ENCODE results near the gene SRPX.

GRCh38 chrX:38206036-38206435, 14.6 kb downstream of the SRPX start:
- TF ChIP-seq CTCF (IDR thresholded peaks at IDR 0.05): no peak
- TF ChIP-seq POLR2A (IDR thresholded peaks at IDR 0.05): no peak

All from Peyer's patch (tissue), 4 donors.